Small intestine (tissue), 7 donors: Measurements from ENCODE around the gene IFNLR1. TPM values are rescaled to one million over a fixed set of nuclear protein-coding genes. Genes with fewer than 3 reads are reported as not detected.

Experiments used
- DNase-seq, 2 donors: peaks; one replicate each; pipeline versions ENCODE4 v3.0.0 to v3.0.0-alpha.2; 2013
- FAIRE-seq: peaks from 2 replicates; lab custom pipeline; 2012; peaks lifted over from hg19 to GRCh38; lab: Jason Lieb, UNC
- H3K27ac ChIP-seq, 3 donors: one replicate each; pipeline ENCODE4 v1.5.1; 2013; ENCODE audit warnings: low read length in 2 of 3, mild to moderate bottlenecking in 2 of 3, control low read depth in 1 of 3, inconsistent platforms in 1 of 3, low read depth in 1 of 3, moderate library complexity in 1 of 3
- H3K27me3 ChIP-seq, 3 donors: one replicate each; pipeline ENCODE4 v1.6.1; 2013; ENCODE audit warnings: low read length in 3 of 3, inconsistent platforms in 1 of 3; ENCODE audit not compliant: control insufficient read depth in 3 of 3, insufficient read depth in 3 of 3
- H3K36me3 ChIP-seq, 3 donors: one replicate each; pipeline ENCODE4 v1.6.1; 2013; ENCODE audit warnings: low read length in 3 of 3, inconsistent platforms in 1 of 3, low read depth in 1 of 3, mild to moderate bottlenecking in 1 of 3, moderate library complexity in 1 of 3; ENCODE audit not compliant: control insufficient read depth in 3 of 3, insufficient read depth in 2 of 3
- H3K4me1 ChIP-seq, 3 donors: one replicate each; pipeline ENCODE4 v1.6.1; 2013; ENCODE audit warnings: low read length in 2 of 3, inconsistent platforms in 1 of 3, low read depth in 1 of 3, mild to moderate bottlenecking in 1 of 3, moderate library complexity in 1 of 3; ENCODE audit not compliant: control insufficient read depth in 3 of 3, insufficient read depth in 2 of 3
- H3K4me3 ChIP-seq, 3 donors: one replicate each; pipeline ENCODE4 v1.5.1; 2013; ENCODE audit warnings: low read length in 3 of 3, control low read depth in 1 of 3, inconsistent platforms in 1 of 3, low read depth in 1 of 3, mild to moderate bottlenecking in 1 of 3, moderate library complexity in 1 of 3
- H3K9me3 ChIP-seq, 2 donors: one replicate each; pipeline ENCODE4 v1.6.1; 2013; ENCODE audit warnings: low read depth in 1 of 2, low read length in 1 of 2; ENCODE audit not compliant: control insufficient read depth in 2 of 2, insufficient read depth in 1 of 2
- WGBS, 3 donors: extraction: QIAGEN DNeasy Blood & Tissue Kit; methylation state at CpG; one replicate each; pipeline ENCODE4 v1.1.7; 2013; 5-methylcytosine and 5-hydroxymethylcytosine counted together
- polyA plus RNA-seq, 4 donors: library from polyadenylated mRNA; stranded (reverse) in 3 of 4; unstranded in 1 of 4; fragments of 200-250 nt in 3 of 4; fragments of 120-200 nt in 1 of 4; gene quantifications; one replicate each; pipeline versions ENCODE4 v1.2.1 to v1.2.3, GENCODE V29; 2013
- donor health status: healthy with polysubstance abuse.
- donor health status: control.
- donor health status: control.
- donor health status: Bipolar disorder and iron deficiency.
- donor health status: healthy.

IFNLR1 gene
- polyA plus RNA-seq, 4 donors, result 4.8 to 9.8 (median 6.9) TPM

DNA sequence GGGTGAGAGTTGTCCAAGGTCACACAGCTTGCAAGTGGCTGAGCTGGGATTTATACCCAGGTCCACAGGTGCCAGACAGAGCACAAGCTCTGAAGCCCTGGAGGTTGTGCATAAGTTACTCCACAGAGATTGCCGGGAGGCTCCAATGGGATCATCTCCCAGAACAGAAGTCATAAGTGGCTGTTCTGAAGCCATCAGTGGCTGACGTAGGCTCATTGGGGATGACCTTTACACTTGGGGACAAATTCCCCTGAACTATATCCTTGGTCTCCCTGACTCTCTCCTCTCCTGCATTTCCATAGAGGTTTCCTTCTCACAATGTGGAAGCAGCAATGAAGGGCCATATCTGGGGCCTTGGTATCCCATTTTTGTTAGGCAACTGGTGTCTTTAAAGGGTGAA lies 37.0 kb upstream of the IFNLR1 start:
- peaks cover 0 to 30% (median 2%) of the 10 kb centered on the region in 3 donors for H3K4me1 ChIP-seq
- WGBS, 3 donors, result 37 to 65% (median 62%) methylated on average over 2 of the region's 2 CpGs
- no peaks in the 10 kb centered on the region for H3K9me3 ChIP-seq
- no peak overlapping the region for H3K4me3 ChIP-seq
- no peaks in the 10 kb centered on the region for H3K36me3 ChIP-seq
- H3K27ac ChIP-seq, result peak overlapping the region in 2 of 3 donors; percentile 59 to 86
- DNase-seq, result peak; percentile 81 to 88
- H3K27me3 ChIP-seq, result no peaks in the 10 kb centered on the region
- no peak for FAIRE-seq

DNA sequence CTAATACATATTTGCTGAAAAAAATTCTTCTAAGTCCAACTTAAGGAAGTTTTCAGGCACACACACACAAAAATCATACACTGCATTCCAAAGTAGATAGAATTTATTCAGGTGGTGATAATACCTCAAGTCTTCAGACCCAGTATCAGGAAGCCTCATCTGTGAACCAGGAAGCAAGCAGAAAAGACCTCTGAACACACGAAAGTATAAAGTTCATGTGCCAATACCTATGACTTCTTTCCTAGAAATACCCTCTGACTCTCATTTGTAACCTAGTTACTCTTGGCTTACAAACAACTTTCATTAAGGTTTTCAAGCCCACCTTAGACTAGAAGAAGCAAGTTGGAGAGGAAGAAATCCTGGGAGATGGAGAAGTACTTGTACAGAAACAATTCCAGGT lies 35.7 kb upstream of the IFNLR1 start:
- H3K36me3 ChIP-seq, result no peaks in the 10 kb centered on the region
- H3K27me3 ChIP-seq, result no peaks in the 10 kb centered on the region
- peak overlapping the region in 2 of 3 donors; percentile 17 to 86 for H3K27ac ChIP-seq
- FAIRE-seq (no peak), DNase-seq (peak; percentile 80)
- H3K4me3 ChIP-seq, result no peak overlapping the region
- WGBS, 3 donors, result 13 to 54% (median 36%) methylated on average over 1 of the region's 1 CpG
- H3K9me3 ChIP-seq, result no peaks in the 10 kb centered on the region
- H3K4me1 ChIP-seq, result peaks cover 0 to 30% (median 2%) of the 10 kb centered on the region in 3 donors

DNA sequence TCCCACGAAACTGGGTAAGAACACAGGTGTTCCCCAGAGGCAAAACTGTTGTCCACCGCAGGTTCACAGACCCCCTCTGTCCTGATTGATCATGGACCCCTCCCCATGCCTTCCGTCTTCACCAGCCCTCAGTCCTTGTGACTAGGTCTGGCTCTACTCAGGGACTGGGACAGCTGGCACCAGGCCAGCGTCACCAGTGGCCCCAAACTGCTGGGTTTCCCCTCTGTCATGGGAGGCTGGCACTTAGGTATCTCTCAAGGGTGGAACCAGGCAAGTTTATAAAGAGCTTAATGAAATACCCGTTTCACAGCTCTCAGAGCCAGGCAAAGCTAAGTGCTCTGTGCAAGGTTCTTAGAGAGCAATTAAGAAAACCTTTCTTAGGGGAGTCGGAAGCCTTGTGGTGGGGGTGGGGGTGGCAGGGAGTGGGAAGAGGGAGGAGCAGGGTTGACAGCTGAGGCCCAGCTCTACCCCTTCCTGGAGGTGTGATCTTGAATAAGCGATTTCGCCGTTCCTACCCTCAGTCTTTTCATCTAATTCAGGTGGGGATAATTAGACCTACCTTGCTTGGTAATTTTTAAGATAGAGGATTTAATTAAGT lies 35.0 kb upstream of the IFNLR1 start:
- Histone ChIP-seq H3K9me3 (no peaks in the 10 kb centered on the region), H3K4me3 (no peak overlapping the region), H3K36me3 (no peaks in the 10 kb centered on the region), H3K4me1 (peaks cover 0 to 30% (median 2%) of the 10 kb centered on the region in 3 donors), H3K27ac (peak overlapping the region in 1 of 3 donors; percentile 86), H3K27me3 (peaks cover 0 to 2% (median 0%) of the 10 kb centered on the region in 3 donors)
- DNase-seq (peak in 1 of 2 donors; percentile 40), FAIRE-seq (no peak)
- 59 to 63% (median 61%) methylated on average over 9 of the region's 9 CpGs for WGBS, 3 donors

DNA sequence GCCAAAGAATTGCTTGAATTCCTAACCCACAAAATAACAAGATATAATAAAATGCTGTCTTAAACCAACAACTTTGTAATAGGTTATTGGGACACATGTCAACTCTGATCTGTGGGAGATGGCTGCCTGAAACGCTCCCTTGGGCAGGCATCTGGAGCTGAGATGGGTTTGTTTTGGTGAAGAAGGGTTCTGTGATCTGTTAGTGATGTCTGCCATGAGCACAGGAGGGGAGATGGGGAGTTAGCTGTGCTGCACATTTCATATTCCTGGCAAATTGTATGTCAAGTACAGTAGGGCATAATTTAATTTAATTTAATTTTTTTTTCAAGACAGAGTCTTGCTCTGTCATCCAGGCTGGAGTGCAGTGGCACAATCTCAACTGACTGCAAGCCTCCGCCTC lies 34.2 kb upstream of the IFNLR1 start:
- no peaks in the 10 kb centered on the region for H3K9me3 ChIP-seq
- peaks cover 0 to 2% (median 0%) of the 10 kb centered on the region in 3 donors for H3K27me3 ChIP-seq
- 61 to 87% (median 65%) methylated on average over 2 of the region's 2 CpGs for WGBS, 3 donors
- no peak overlapping the region for H3K4me3 ChIP-seq
- no peak for DNase-seq
- no peak overlapping the region for H3K27ac ChIP-seq
- H3K36me3 ChIP-seq, result no peaks in the 10 kb centered on the region
- no peak for FAIRE-seq
- peaks cover 0 to 30% (median 2%) of the 10 kb centered on the region in 3 donors for H3K4me1 ChIP-seq

DNA sequence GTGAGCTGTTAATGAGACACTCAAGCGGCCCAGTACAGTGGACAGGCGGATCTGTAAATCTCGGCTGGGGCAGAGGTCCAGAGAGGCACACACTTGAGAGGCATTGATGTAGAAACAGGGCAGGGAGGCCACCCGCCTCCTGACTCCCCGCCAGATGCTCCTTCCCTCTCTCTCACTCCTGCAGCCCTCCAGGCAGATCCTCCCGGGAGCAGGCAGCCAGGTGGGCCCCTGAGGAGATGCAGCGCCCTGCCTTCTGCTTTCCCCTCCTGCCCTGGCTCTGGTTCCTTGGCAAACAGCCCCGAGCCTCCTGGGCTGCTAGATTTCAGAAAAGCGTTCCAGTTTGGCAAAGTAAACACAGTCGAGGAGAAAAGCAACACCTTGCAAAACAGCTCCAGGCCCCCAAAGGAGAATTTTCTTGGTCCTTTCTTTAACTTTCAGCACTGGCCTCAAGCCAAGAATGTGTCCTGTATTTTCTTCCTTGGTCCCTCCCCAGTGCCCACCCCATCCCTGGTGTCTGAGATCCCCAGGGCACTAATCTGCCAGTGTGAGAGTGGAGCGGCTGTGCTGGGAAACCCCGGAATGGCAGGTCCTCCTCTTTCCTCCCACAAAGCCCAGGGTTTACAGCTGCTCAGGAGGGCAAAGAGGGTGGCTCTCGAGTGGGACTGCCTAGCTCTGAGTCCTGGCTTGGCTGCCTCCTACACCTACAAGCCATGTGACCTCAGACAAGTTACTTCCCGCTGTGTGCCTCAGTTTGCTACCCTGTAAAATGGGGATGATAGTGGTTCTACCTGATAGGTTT lies 29.4 kb upstream of the IFNLR1 start:
- H3K27me3 ChIP-seq, result peaks cover 0 to 14% (median 5%) of the 10 kb centered on the region in 3 donors
- WGBS, 3 donors, result 27 to 33% (median 28%) methylated on average over 13 to 14 of the region's 14 CpGs
- no peaks in the 10 kb centered on the region for H3K4me1 ChIP-seq
- no peak for FAIRE-seq
- peaks cover 0 to 7% of the 10 kb centered on the region in 2 donors for H3K9me3 ChIP-seq
- no peak overlapping the region for H3K4me3 ChIP-seq
- H3K27ac ChIP-seq, result no peak overlapping the region
- no peaks in the 10 kb centered on the region for H3K36me3 ChIP-seq
- no peak for DNase-seq

- Histone ChIP-seq H3K4me3 (no peak overlapping the region), H3K9me3 (peaks cover 0 to 7% of the 10 kb centered on the region in 2 donors), H3K27me3 (peaks cover 0 to 14% (median 5%) of the 10 kb centered on the region in 3 donors), H3K4me1 (no peaks in the 10 kb centered on the region), H3K27ac (no peak overlapping the region), H3K36me3 (no peaks in the 10 kb centered on the region)
- no peak for DNase-seq
- 82 to 89% (median 87%) methylated on average over 6 of the region's 6 CpGs for WGBS, 3 donors
- no peak for FAIRE-seq
Measured at GRCh38 chr1:24215226-24215814, 28.2 kb upstream of the IFNLR1 start.

GRCh38 chr1:24212376-24212775 lies 25.3 kb upstream of the IFNLR1 start:
- FAIRE-seq (no peak), DNase-seq (no peak)
- Histone ChIP-seq H3K27me3 (peaks cover 0 to 14% (median 3%) of the 10 kb centered on the region in 3 donors), H3K9me3 (peaks cover 0 to 7% of the 10 kb centered on the region in 2 donors), H3K27ac (no peak overlapping the region), H3K4me3 (no peak overlapping the region), H3K36me3 (no peaks in the 10 kb centered on the region), H3K4me1 (no peaks in the 10 kb centered on the region)
- 88 to 94% (median 92%) methylated on average over 1 of the region's 2 CpGs for WGBS, 3 donors

DNA sequence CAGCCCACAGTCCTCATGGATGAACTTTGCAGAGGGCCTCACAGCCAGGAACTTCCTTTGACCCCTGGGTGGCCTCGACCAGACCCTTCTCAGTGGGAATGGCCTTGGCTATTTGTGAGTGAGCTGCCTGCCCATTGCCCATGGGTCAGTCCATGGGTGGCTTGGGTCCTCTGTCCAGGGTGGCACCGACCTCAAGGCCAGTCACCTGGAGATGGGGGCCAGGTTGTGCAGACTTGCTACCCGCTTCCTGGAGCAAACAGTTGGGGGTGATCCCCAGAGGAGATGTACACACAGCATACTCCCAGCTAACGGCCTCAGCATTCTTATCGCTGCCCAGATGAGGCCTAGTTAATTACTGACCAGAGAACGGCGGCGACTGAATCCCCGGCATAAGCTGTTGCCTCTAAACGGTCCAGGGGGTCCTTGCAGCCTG lies 23.1 kb upstream of the IFNLR1 start:
- WGBS, 3 donors, result 72 to 78% (median 74%) methylated on average over 10 of the region's 10 CpGs
- FAIRE-seq (no peak), DNase-seq (no peak)
- Histone ChIP-seq H3K36me3 (no peaks in the 10 kb centered on the region), H3K9me3 (peaks cover 0 to 7% of the 10 kb centered on the region in 2 donors), H3K27ac (no peak overlapping the region), H3K4me1 (peaks cover 0 to 2% (median 0%) of the 10 kb centered on the region in 3 donors), H3K27me3 (peaks cover 0 to 10% (median 0%) of the 10 kb centered on the region in 3 donors), H3K4me3 (no peak overlapping the region)
